GM21528 (cell line): Measurements from ENCODE around the gene COPE.

Experiments used
- ATAC-seq: cut with Tn5 transposase; IDR thresholded peaks from one replicate; pipeline ENCODE4 v1.9.1; 2021; ENCODE audit warnings: mild to moderate bottlenecking, moderate library complexity; ENCODE audit not compliant: unreplicated experiment, low FRiP score

Gene COPE

DNA sequence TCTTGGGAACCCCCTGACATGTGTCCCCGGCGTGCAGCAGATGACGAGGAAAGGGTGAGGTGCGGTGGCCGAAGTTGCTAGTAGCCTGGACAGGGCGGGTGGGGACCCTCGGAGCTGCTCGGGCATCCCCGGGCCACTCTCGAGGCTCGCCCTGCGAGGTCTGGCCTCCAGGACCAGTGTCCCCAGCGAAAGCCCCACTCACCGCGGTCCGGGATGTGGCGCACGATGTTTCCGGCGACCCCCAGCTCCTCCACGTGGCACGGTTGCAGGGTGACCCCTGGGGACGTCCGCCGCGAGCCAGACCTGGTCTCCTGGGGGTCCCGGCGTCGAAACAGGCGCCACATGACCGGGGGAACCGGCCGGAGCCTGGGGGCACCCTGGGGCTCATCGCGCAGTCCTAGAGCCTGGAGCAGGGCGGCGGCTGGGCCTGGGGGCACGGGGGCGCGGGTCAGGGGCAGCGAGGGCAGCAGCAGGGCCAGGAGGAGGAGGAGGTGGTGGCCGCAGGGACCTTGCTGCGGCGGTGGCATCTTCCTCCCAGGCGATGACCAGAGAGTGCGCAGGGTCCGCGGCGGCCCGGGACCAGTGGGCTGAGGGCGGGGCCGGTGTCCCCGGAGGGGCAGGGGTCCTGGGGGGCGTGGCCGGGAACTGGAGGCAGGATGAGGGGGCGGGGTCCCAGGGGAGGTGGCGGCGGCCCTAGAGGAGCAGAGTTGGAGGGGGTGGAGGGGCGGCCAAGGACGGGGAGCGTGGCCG, 49.2 kb downstream of the COPE start:
- ATAC-seq = no peak

DNA sequence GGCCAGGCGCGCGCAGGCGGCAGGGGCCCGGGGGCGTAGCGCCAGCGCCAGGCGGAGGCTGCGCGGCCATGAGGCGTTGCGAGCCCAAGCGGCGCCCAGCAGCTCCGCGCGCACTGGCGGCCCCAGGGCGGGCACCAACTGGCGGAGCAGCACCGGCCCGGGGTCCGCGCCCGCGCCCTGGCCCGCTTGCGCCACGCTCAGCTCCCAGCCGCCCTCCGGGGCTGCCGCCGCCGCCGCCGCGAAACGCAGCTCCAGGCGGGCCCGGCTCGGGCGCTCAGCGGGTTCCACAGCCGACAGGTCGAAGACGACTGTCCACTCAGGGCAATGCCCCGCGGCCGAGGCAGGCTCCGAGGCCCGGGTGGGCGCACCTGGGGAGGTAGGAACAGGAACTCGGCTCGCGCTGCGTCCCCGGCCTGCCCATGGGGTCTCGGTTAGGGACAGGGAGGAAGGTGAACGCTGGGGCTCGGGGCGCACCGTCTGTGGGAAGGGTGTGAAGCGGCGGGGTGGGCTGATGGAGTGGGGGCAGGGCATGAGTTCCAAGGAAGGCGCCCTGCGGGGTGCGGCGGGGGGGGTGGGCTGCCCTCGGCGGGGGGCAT, 50.1 kb downstream of the COPE start:
- no peak for ATAC-seq

DNA sequence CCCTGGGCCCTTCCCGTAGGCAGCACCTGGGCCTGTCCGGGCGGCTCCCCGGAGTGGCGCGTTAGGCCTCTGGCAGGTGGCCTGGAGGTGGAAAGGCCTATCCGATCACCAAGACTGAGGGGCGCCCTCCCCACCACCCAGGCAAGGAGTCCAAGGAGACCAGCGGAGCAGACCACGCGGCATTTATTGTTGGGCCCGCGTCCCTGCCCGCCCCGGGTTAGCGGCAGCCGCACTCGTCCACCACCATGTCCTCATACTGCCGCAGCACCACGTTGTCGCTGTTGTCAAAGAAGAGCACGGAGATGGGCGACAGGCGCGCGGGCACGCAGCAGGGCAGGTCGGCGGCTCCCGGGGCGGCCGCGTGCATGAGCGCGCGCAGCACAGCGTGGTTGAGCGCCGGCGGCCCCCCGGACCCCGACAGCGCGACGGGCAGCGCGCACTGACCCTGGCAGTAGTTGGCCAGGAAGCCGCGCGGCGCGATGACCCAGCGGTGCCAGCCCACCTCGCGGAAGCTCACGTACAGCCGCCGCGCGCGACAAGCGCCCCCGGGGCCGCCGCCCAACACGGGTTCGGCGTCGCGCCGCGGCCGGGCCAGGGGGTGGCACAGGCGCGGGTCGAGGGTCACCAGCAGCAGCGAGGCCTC, 50.7 kb downstream of the COPE start:
- no peak for ATAC-seq

DNA sequence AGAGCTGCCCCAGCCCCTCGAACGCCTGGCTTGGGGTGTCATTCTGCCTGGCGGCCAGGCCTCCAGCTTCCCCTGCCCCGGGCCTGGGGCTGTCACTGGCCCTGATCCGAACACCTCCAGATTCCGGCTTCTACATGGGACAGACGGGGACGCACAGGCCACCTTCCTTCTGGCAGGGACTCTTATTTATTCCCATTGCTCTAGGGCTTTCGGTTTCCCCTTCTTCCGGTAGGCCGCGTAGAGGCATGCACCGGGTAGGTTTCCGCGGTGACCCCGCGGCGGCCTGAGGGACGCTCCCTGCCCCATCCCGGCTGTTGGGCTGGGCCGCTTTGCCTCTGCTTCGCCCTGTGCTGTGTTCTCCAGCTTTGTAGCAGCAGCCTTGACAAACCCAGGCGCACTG, 51.4 kb downstream of the COPE start:
- no peak for ATAC-seq

- no peak for ATAC-seq
Measured at GRCh38 chr19:18867199-18867598, 52.0 kb downstream of the COPE start.

- ATAC-seq = no peak
Measured at GRCh38 chr19:18866800-18867123, 52.4 kb downstream of the COPE start.

- no peak for ATAC-seq
Measured at GRCh38 chr19:18865973-18866799, 53.0 kb downstream of the COPE start.

DNA sequence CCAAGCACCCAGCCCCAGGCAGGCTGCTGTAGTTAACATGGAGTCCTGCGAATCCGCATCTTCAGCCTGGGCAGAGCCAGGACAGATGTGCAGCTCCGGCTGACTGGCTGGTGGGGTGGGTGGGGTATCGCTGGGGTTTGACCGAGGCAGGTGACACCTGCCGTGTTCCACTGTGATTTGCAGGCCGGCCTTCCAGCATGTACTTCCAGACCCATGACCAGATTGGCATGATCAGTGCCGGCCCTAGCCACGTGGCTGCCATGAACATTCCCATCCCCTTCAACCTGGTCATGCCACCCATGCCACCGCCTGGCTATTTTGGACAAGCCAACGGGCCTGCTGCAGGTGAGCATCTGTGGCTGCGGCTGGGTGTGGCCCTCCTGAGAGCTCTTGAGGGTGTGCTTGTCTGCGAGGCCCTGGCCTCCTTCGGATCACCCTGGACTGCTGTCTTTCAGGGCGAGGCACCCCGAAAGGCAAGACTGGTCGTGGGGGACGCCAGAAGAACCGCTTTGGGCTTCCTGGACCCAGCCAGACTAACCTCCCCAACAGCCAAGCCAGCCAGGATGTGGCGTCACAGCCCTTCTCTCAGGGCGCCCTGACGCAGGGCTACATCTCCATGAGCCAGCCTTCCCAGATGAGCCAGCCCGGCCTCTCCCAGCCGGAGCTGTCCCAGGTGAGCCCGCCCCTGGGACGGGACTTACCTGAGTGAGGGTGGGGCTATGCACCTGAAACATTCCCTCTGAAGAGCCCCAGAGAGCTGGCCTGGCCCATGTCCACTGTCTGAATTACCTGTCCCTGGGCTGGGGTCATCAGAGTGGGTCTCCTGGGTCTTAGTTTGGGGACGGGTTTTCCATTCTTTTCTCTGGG, 53.8 kb downstream of the COPE start:
- no peak for ATAC-seq

DNA sequence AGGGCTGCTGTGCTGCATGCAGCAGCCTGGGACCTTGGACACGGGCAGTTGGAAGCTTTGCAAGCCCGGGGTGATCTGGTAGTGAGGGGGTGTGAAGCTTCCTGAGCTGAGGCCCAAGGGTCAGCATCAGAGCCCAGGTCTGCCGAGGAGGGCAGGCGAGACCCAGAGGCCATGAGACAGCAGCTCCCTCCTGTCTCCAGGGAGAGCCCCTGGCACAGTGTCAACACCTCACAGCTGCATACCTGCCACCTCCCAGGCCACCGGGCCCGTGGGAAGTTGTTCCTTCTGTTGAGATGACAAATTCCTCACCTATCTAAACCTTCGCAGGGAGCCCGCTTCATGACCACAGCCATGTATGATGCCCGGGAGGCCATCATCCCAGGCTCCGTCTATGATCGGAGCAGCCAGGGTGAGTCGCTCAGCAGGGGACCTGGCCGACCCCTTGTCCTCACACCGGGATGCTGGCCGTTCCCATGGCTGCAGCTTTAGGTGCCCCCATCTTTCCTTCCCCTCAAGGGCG, 55.3 kb downstream of the COPE start:
- no peak for ATAC-seq

DNA sequence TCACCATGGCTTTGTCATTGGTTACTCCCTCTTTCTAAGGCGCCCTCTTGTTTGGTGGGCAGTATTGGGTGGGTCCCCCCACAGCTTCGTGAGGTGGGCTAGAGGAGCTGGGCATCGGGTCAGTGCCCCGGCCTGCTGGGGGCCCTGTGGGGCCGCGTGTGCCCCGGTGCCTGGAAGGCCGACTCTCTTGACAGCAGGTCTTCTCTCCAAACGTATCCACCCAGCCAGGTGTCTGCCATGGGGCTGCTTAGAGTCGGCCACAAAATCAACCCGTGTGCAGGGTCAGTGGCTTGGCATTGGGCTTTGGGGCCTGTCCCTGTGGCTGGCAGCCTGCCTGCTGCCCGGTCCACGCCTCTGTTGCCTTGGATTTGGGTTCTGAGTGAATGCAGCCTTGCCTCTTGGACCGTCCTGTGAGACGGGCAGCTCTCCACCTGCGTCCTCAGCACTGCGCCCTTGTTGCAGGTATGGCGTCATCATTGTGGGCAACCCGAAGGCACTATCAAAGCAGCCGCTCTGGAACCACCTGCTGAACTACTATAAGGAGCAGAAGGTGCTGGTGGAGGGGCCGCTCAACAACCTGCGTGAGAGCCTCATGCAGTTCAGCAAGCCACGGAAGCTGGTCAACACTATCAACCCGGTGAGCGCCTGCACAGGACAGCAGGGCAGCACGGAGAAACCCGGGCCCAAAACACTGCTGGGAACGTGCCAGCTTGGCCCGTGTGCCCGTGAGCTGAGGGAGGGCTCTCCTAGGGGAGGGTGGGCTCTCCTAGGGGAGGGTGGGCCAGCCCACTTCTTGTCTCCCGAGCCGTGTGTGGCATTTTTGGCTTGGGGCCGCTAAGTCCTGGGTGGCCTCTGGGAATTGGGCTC, 56.0 kb downstream of the COPE start:
- no peak for ATAC-seq

DNA sequence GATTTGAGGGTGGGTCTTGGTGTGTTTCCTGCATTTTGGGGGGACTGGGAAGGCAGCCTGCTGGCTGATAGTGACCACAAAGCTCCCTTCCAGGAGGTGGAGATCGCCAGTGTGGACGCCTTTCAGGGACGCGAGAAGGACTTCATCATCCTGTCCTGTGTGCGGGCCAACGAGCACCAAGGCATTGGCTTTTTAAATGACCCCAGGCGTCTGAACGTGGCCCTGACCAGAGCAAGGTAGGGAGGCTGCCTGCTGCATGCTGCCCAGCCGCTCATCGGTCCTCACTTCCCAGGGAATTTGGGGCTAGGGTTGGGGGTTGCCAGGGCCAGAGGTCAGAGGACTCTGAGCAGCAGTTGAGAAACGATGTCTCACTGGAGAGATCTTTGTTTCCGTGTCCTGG, 57.3 kb downstream of the COPE start:
- ATAC-seq = no peak

DNA sequence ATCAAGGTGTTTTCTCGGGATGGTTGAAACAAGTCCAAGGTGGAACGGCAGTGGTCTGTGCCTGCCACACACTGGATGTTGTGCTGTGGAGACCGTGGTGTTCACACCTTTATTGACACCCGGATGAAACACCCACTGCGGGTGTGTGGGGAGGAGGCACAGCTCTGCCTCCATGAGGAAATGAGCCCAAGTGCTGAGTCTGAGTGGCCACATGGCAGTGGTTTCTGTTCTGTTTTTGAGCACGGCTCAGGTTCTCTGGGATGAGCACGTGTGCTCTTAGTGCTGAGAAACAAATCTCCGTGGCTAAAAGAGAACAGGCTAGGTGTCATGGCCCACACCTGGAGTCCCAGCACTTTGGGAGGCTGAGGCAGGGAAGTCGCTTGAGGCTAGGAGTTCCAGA, 58.0 kb downstream of the COPE start:
- no peak for ATAC-seq

GRCh38 chr19:18860725-18861124, 58.5 kb downstream of the COPE start:
- no peak for ATAC-seq

DNA sequence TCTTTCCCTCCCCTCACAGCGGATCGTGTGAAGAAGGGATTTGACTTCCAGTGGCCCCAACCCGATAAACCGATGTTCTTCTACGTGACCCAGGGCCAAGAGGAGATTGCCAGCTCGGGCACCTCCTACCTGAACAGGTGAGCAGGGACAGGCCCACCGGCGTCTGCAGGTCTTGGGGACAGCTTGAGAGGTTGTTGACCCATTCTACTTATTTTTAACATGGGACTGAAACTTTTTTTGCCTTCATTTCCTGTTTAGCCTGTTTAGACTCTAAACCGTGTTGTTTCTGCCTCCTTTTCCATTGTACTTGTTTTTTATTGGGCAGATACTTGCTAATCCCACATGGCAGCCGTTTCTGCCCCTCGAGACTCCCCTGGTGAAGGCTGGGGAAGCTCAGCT, 58.9 kb downstream of the COPE start:
- no peak for ATAC-seq

DNA sequence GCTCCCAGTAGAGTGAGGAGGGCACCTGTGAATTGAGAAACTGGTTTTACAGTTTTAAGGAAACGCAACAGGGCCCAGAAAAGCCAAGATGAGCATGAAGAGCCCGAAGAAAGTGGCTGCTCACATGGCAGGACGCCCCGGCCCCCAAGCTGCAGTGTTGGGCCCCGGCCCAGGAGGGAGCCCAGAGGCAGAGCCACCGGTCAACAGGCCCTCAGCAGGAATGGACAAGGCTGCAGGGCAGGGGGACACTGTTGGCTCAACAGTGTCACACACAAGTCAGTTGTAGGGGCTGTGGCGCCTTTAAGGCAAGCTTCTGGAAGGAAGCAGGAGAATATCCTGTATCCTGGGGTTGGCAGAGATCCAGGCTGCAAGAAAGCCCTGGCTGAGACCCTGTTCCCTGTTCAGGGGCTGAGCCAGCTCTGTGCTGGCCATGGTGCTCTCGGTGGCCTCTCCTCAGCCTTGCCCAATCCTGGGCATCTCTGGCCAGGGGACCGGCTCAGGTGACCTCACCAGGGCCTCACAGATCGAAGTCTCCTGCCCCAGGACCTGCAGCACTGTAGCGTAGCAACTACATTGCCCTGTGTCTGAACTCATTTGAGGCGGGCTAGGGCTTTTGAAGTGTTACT, 59.4 kb downstream of the COPE start:
- no peak for ATAC-seq

DNA sequence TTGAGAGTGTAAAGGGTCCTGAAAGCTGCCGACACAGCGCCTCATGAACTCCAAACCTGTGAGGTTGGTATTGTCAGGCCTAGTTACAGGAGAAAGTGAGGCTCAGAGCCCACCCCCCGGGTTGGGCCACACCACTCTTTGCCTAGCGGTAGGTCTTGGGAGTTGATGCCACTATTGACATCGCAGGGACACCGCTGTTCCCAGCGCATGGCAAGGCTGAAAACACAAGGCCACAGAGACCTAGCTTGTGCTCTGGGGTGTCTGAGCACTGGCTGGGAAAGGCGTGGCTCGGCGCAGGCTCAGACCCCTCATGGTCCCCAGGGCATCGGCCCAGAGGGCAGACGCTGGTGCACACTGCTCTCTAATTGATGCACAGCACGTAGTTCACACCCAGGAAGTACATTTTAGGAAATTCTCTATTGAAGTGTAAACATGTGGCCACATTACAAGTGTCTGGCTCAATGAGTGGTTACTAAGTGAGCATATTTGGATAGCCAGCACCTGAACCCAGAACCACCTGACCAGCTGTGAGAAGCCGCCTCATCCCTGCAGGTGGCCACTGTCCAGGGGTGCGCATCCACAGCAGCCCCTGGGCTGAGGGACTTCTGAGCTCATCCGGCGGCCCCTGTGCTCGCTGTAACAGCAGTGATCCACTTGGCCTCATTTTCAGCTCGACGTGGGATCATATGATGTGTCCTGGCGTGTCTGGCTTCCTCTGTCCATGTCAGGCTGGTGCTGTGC, 60.1 kb downstream of the COPE start:
- ATAC-seq = no peak

DNA sequence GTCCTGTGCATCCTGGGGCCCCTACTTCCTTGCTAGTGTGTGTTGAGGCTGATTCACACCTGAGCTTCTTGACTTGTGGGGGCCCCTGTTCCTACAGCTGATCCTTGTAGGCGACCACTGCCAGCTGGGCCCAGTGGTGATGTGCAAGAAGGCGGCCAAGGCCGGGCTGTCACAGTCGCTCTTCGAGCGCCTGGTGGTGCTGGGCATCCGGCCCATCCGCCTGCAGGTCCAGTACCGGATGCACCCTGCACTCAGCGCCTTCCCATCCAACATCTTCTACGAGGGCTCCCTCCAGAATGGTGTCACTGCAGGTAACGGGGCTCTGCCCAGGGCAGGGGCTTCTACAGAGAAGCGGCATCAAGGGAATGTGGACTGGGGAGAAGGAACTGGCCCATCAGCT, 62.0 kb downstream of the COPE start:
- no peak for ATAC-seq
